Measurements from ENCODE around the gene RHBDL2.
"Not testable (repeated sequence)": the region's sequence is repeated elsewhere in the genome, so short reads cannot be mapped to it uniquely, and the experiment has no call there.

DNA sequence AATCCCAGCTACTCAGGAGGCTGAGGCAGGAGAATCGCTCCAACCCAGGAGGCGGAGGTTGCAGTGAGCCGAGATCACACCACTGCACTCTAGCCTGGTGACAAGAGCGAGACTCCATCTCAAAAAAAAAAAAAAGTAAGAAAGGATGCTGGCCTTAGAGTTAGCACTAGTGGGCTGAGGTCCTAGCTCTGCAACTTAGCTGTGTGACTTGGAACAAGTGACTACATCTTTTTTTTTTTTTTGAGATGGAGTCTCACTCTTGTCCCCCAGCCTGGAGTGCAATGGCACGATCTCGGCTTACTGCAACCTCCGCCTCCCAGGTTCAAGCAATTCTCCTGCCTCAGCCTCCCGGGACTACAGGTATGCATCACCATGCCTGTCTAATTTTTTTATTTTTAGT lies 26.7 kb downstream of the RHBDL2 start:
- TF ChIP-seq, protein P1, sequence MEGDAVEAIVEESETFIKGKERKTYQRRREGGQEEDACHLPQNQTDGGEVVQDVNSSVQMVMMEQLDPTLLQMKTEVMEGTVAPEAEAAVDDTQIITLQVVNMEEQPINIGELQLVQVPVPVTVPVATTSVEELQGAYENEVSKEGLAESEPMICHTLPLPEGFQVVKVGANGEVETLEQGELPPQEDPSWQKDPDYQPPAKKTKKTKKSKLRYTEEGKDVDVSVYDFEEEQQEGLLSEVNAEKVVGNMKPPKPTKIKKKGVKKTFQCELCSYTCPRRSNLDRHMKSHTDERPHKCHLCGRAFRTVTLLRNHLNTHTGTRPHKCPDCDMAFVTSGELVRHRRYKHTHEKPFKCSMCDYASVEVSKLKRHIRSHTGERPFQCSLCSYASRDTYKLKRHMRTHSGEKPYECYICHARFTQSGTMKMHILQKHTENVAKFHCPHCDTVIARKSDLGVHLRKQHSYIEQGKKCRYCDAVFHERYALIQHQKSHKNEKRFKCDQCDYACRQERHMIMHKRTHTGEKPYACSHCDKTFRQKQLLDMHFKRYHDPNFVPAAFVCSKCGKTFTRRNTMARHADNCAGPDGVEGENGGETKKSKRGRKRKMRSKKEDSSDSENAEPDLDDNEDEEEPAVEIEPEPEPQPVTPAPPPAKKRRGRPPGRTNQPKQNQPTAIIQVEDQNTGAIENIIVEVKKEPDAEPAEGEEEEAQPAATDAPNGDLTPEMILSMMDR (IDR thresholded peaks at IDR 0.05; ENCODE audit: low read depth, low read length), result not testable (repeated sequence)
- not testable (repeated sequence) for TF ChIP-seq POLR2A (IDR thresholded peaks at IDR 0.05; ENCODE audit: extremely low read depth, insufficient read length)
- TF ChIP-seq, protein P2, sequence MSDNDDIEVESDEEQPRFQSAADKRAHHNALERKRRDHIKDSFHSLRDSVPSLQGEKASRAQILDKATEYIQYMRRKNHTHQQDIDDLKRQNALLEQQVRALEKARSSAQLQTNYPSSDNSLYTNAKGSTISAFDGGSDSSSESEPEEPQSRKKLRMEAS (IDR thresholded peaks at IDR 0.05; ENCODE audit: low read depth, low read length), result not testable (repeated sequence)

Data from NB4 (cell line).